Endothelial cell of umbilical vein (primary cell): ENCODE data around the gene MVD. TPM values are rescaled to one million over a fixed set of nuclear protein-coding genes. Genes with fewer than 3 reads are reported as not detected.

Experiments used
- BruUV-seq: library from RNA; stranded (reverse); fragments of 400-500 nt; replicated peaks from 2 replicates; lab custom pipeline; 2021; lab: Mats Ljungman, UMichigan
- CTCF ChIA-PET: fragments of 300-600, 350-600 bp; sonication (Branson Sonifier 250); formaldehyde crosslinking; loops from one replicate; lab custom pipeline; 2021; ENCODE audit warnings: antibody characterized with exemption, inconsistent platforms; lab: Charles Lee
- POLR2A ChIA-PET: fragments of 300-600, 350-600 bp; sonication (Branson Sonifier 250); formaldehyde crosslinking; loops from one replicate; lab custom pipeline; 2021; ENCODE audit warnings: antibody characterized with exemption, inconsistent platforms; lab: Charles Lee
- DNase-seq: peaks from one replicate; pipeline ENCODE4 v3.0.0-alpha.2; 2011; ENCODE audit warnings: low read depth, low spot score
- FAIRE-seq: peaks from 2 replicates; lab custom pipeline; 2011; peaks lifted over from hg19 to GRCh38; lab: Jason Lieb, UNC
- H2AFZ ChIP-seq: 2 replicates; pipeline ENCODE4 v1.6.0; 2012; ENCODE audit warnings: low read depth, low read length, control low read depth, inconsistent platforms
- H3K27ac ChIP-seq: 2 replicates; pipeline ENCODE4 v1.5.1; 2011; ENCODE audit warnings: low read depth, mild to moderate bottlenecking, control low read depth, low read length, moderate library complexity; ENCODE audit not compliant: insufficient read depth
- H3K27me3 ChIP-seq, 2 experiments: 2 replicates each; pipeline versions ENCODE4 v1.6.0 to v1.6.1; 2011; ENCODE audit warnings: low read length in 2 of 2, mixed read lengths in 1 of 2; ENCODE audit not compliant: control insufficient read depth in 2 of 2, insufficient read depth in 2 of 2
- H3K36me3 ChIP-seq, 2 experiments: 2 replicates in 1 of 2; 3 replicates in 1 of 2; pipeline ENCODE4 v1.5.1; 2011; ENCODE audit warnings: low read length in 2 of 2, mild to moderate bottlenecking in 1 of 2, moderate library complexity in 1 of 2; ENCODE audit not compliant: control insufficient read depth in 2 of 2, insufficient read depth in 2 of 2; ENCODE audit errors: extremely low read depth in 1 of 2
- H3K4me1 ChIP-seq: 3 replicates; pipeline ENCODE4 v1.5.1; 2011; ENCODE audit warnings: mild to moderate bottlenecking, low read length; ENCODE audit not compliant: control insufficient read depth, insufficient read depth; ENCODE audit errors: extremely low read depth
- H3K4me2 ChIP-seq: 2 replicates; pipeline ENCODE4 v1.6.1; 2011; ENCODE audit warnings: low read length, control low read depth, mixed read lengths; ENCODE audit not compliant: insufficient read depth
- H3K4me3 ChIP-seq, 3 experiments: fragments of 200-600 bp in 1 of 3; sonication (generic), shearing (Covaris generic) in 1 of 3; replicated peaks in 1 of 3; 2 replicates each; pipeline ENCODE4 v1.5.1; 2011 to 2016; ENCODE audit warnings: control low read depth in 3 of 3, low read length in 3 of 3, mild to moderate bottlenecking in 2 of 3, inconsistent platforms in 1 of 3, low read depth in 1 of 3, moderate library complexity in 1 of 3; ENCODE audit not compliant: insufficient read depth in 1 of 3
- H3K79me2 ChIP-seq: 2 replicates; pipeline ENCODE4 v1.6.0; 2012; ENCODE audit warnings: low read length, inconsistent platforms; ENCODE audit not compliant: control insufficient read depth, insufficient read depth
- H3K9ac ChIP-seq: replicated peaks from 2 replicates; pipeline ENCODE3; 2011; ENCODE audit warnings: low read length, control low read depth; ENCODE audit not compliant: insufficient read depth; ENCODE audit errors: extremely low read depth
- H3K9me1 ChIP-seq: replicated peaks from 3 replicates; pipeline ENCODE4 v1.6.0; 2011; ENCODE audit warnings: mild to moderate bottlenecking, low read length; ENCODE audit not compliant: control insufficient read depth, insufficient read depth; ENCODE audit errors: extremely low read depth
- H3K9me3 ChIP-seq: replicated peaks from 2 replicates; pipeline ENCODE4 v1.5.1; 2012; ENCODE audit warnings: low read length, inconsistent platforms; ENCODE audit not compliant: control insufficient read depth, insufficient read depth
- H4K20me1 ChIP-seq: replicated peaks from 2 replicates; pipeline ENCODE3; 2011; ENCODE audit warnings: mild to moderate bottlenecking, low read length; ENCODE audit not compliant: control insufficient read depth, insufficient read depth; ENCODE audit errors: extremely low read depth
- CTCF ChIP-seq, 2 donors: IDR thresholded peaks; 1 replicate in 1 of 2; 2 replicates in 1 of 2; pipeline ENCODE4 v1.5.1; 2011; ENCODE audit warnings: low read length in 2 of 2, mild to moderate bottlenecking in 2 of 2, moderate library complexity in 2 of 2, control low read depth in 1 of 2, inconsistent platforms in 1 of 2, low read depth in 1 of 2; ENCODE audit not compliant: insufficient read depth in 1 of 2; ENCODE audit errors: extremely low read depth in 1 of 2
- FOS ChIP-seq: IDR thresholded peaks from 2 replicates; pipeline ENCODE4 v1.6.1; 2011; ENCODE audit warnings: mild to moderate bottlenecking, low read length, moderate library complexity, borderline replicate concordance; ENCODE audit not compliant: insufficient read depth
- GATA2 ChIP-seq: IDR thresholded peaks from 2 replicates; pipeline ENCODE4 v1.7.0; 2011; ENCODE audit warnings: low read depth, mild to moderate bottlenecking, moderate library complexity, mixed read lengths, low read length; ENCODE audit not compliant: insufficient read length, insufficient read depth
- MYC ChIP-seq: IDR thresholded peaks from one replicate; pipeline ENCODE4 v1.6.1; 2011; ENCODE audit warnings: mild to moderate bottlenecking, low read depth, low read length
- POLR2AphosphoS5 ChIP-seq: IDR thresholded peaks from 2 replicates; pipeline ENCODE4 v1.6.1; 2012; ENCODE audit warnings: low read depth, mild to moderate bottlenecking, control low read depth, low read length, moderate library complexity; ENCODE audit not compliant: insufficient read depth
- dilution Hi-C: fragments of 300-500 bp; cut with MboI; formaldehyde crosslinking; loops from one replicate; pipeline ENCODE4 v1.15.0; 2019; ENCODE audit warnings: low sequenced_read_pairs; ENCODE audit not compliant: extremely low pct_ligation_motif_present
- intact Hi-C: fragments of 100-400 bp; cut with micrococcal nuclease; formaldehyde crosslinking; loops from one replicate; pipeline ENCODE4 v1.10.0; 2022
- polyA plus RNA-seq, 4 experiments: library from polyadenylated mRNA; depleted of rRNA in 3 of 4; stranded (reverse) in 3 of 4; unstranded in 1 of 4; fragments of >200 nt; gene quantifications; 2 replicates each; pipeline versions ENCODE4 v1.2.1 to v1.2.3, GENCODE V29; 2011 to 2012; ENCODE audit warnings: missing spikeins in 1 of 4
- total RNA-seq: library from RNA; stranded (reverse); gene quantifications from 2 replicates; pipeline ENCODE4 v1.2.3, GENCODE V29; 2021

MVD gene
- total and polyA plus RNA-seq, 2 donors (not counting 3 experiments of a cell fraction or from before 2014, with no cell fraction given) = 64.4 to 142 TPM

- H3K9me1 ChIP-seq = no peaks in the 10 kb centered on the region
- CTCF ChIA-PET = no interaction called here
- H3K79me2 ChIP-seq = peaks cover 3% of the 10 kb centered on the region
- no peak overlapping the region for H3K4me2 ChIP-seq
- H3K9me3 ChIP-seq = no peaks in the 10 kb centered on the region
- no peak overlapping the region for H3K4me3 ChIP-seq
- dilution Hi-C loops (no loop called here), intact Hi-C loops (no loop called here)
- no peak for FAIRE-seq
- DNase-seq = no peak
- H3K4me1 ChIP-seq = peaks cover 13% of the 10 kb centered on the region
- POLR2A ChIA-PET = no interaction called here
- no TSS peak for BruUV-seq
- H2AFZ ChIP-seq = no peak overlapping the region
- no peaks in the 10 kb centered on the region for H4K20me1 ChIP-seq
- TF ChIP-seq POLR2AphosphoS5 = no peak
- TF ChIP-seq GATA2 = no peak
- peaks cover 7 to 17% of the 10 kb centered on the region in 2 experiments for H3K36me3 ChIP-seq
- no peak overlapping the region for H3K27ac ChIP-seq
- H3K27me3 ChIP-seq = no peaks in the 10 kb centered on the region
- no peak overlapping the region for H3K9ac ChIP-seq
Measured at GRCh38 chr16:88653596-88654362, 9.1 kb downstream of the MVD start.

- Histone ChIP-seq H3K79me2 (peaks cover 2% of the 10 kb centered on the region), H3K4me2 (no peak overlapping the region), H4K20me1 (no peaks in the 10 kb centered on the region), H3K27me3 (no peaks in the 10 kb centered on the region), H3K36me3 (peaks cover 7 to 17% of the 10 kb centered on the region in 2 experiments), H3K4me3 (no peak overlapping the region), H3K27ac (no peak overlapping the region), H3K4me1 (peaks cover 13% of the 10 kb centered on the region), H3K9ac (no peak overlapping the region), H2AFZ (no peak overlapping the region), H3K9me1 (no peaks in the 10 kb centered on the region), H3K9me3 (no peaks in the 10 kb centered on the region)
- CTCF ChIA-PET = no interaction called here
- intact Hi-C loops (no loop called here), dilution Hi-C loops (no loop called here)
- FAIRE-seq (no peak), DNase-seq (no peak)
- BruUV-seq = no TSS peak
- POLR2A ChIA-PET = no interaction called here
- no peak for TF ChIP-seq FOS
- no peak for TF ChIP-seq GATA2
- no peak for TF ChIP-seq CTCF (IDR thresholded peaks at IDR 0.05; ENCODE audit: extremely low read depth in 1 of 2, insufficient read depth in 1 of 2, low read depth in 1 of 2, low read length in 2 of 2)
- no peak for TF ChIP-seq MYC
Measured at GRCh38 chr16:88653101-88653500, 9.8 kb downstream of the MVD start.
